GM12878 (cell line): ENCODE data around the gene PDCD10. TPM values are rescaled to one million over a fixed set of nuclear protein-coding genes. Genes with fewer than 3 reads are reported as not detected.

Experiments
- CTCF ChIP-seq, 3 experiments: IDR thresholded peaks in 2 of 3; conservative IDR thresholded peaks in 1 of 3; 2 replicates each; pipeline ENCODE4 v1.5.1; 2011; ENCODE audit warnings: low read depth in 3 of 3, low read length in 3 of 3, mild to moderate bottlenecking in 3 of 3, control low read depth in 2 of 3, moderate library complexity in 2 of 3, inconsistent platforms in 1 of 3, mixed read lengths in 1 of 3; ENCODE audit not compliant: control insufficient read depth in 2 of 3, insufficient read depth in 1 of 3; ENCODE audit errors: extremely low read depth in 1 of 3
- HDAC2 ChIP-seq: fragments of 200-600 bp; sonication (generic); IDR thresholded peaks from 2 replicates; pipeline ENCODE4 v1.6.1; 2017
- NR2F1 ChIP-seq: fragments of 450-650 bp; conservative IDR thresholded peaks from 2 replicates; pipeline ENCODE4 v1.6.1; 2017; ENCODE audit warnings: mild to moderate bottlenecking
- NRF1 ChIP-seq: conservative IDR thresholded peaks from 2 replicates; pipeline ENCODE4 v1.6.1; 2011; ENCODE audit warnings: mild to moderate bottlenecking, low read depth, low read length, improper control_type of control experiment
- PBX3 ChIP-seq: IDR thresholded peaks from 2 replicates; pipeline ENCODE4 v1.6.1; 2011; ENCODE audit warnings: mild to moderate bottlenecking, low read depth, low read length, moderate library complexity; ENCODE audit not compliant: insufficient replicate concordance
- POLR2A ChIP-seq: IDR thresholded peaks from 2 replicates; pipeline ENCODE4 v1.6.1; 2011; ENCODE audit warnings: low read depth, mild to moderate bottlenecking, low read length
- POLR2AphosphoS2 ChIP-seq: IDR thresholded peaks from 2 replicates; pipeline ENCODE4 v1.6.1; 2011; ENCODE audit warnings: low read depth, mild to moderate bottlenecking, low read length, improper control_type of control experiment, moderate library complexity
- SIX5 ChIP-seq: IDR thresholded peaks from 2 replicates; pipeline ENCODE4 v1.6.1; 2011; ENCODE audit warnings: mild to moderate bottlenecking, low read depth, low read length, moderate library complexity; ENCODE audit not compliant: severe bottlenecking
- SMC3 ChIP-seq: IDR thresholded peaks from 2 replicates; pipeline ENCODE4 v1.6.1; 2011; ENCODE audit warnings: low read length, improper control_type of control experiment, borderline replicate concordance
- SUPT20H ChIP-seq: IDR thresholded peaks from 2 replicates; pipeline ENCODE4 v1.6.1; 2011; ENCODE audit warnings: low read depth, mild to moderate bottlenecking, low read length, moderate library complexity, borderline replicate concordance; ENCODE audit not compliant: control insufficient read depth
- TCF3 ChIP-seq: IDR thresholded peaks from 2 replicates; pipeline ENCODE4 v1.6.1; 2012; ENCODE audit warnings: low read depth, mild to moderate bottlenecking, low read length, borderline replicate concordance; ENCODE audit not compliant: insufficient read depth
- USF2 ChIP-seq: IDR thresholded peaks from 2 replicates; pipeline ENCODE4 v1.6.1; 2011; ENCODE audit warnings: low read depth, low read length, improper control_type of control experiment, borderline replicate concordance
- YBX1 ChIP-seq: fragments of 450-650 bp; IDR thresholded peaks from 2 replicates; pipeline ENCODE4 v1.6.1; 2016; ENCODE audit warnings: antibody characterized with exemption
- ZZZ3 ChIP-seq: IDR thresholded peaks from 2 replicates; pipeline ENCODE4 v1.6.1; 2011; ENCODE audit warnings: low read depth; ENCODE audit not compliant: control insufficient read depth, insufficient read length
- polyA plus RNA-seq, 11 experiments: library from polyadenylated mRNA; depleted of rRNA in 4 of 11; unstranded in 6 of 11; stranded (reverse) in 5 of 11; fragments of >200 nt; fragmentation: Nextera tagmentation in 4 of 11; fragmentation: Illumina TruSeq in 1 of 11; extraction: Ambion mirVana in 4 of 11; extraction: Trizol in 1 of 11; gene quantifications; 1 replicate in 1 of 11; 2 replicates in 10 of 11; pipeline versions ENCODE4 v1.2.1 to v1.2.3, GENCODE V29; 2011 to 2016; ENCODE audit warnings: inconsistent platforms in 2 of 11, missing spikeins in 2 of 11, low read depth in 1 of 11
- total RNA-seq, 4 experiments: library from RNA; depleted of rRNA in 3 of 4; stranded (reverse); fragments of >200 nt in 3 of 4; fragmentation: Illumina TruSeq in 1 of 4; extraction: Trizol in 1 of 4; gene quantifications; 2 replicates each; pipeline versions ENCODE4 v1.2.1 to v1.2.3, GENCODE V29; 2013 to 2021
- TF ChIP-seq, protein P1 (sequence below): fragments of 450-650 bp; IDR thresholded peaks from 2 replicates; pipeline ENCODE4 v1.6.1; 2017; ENCODE audit warnings: low read depth, mild to moderate bottlenecking, moderate library complexity
- TF ChIP-seq, protein P2 (sequence below): fragments of 450-650 bp; IDR thresholded peaks from 2 replicates; pipeline ENCODE4 v1.6.1; 2018; ENCODE audit warnings: borderline replicate concordance, mild to moderate bottlenecking; ENCODE audit not compliant: partially characterized antibody
- TF ChIP-seq, protein P3 (sequence below): IDR thresholded peaks from 2 replicates; pipeline ENCODE4 v1.6.1; 2011; ENCODE audit warnings: borderline replicate concordance, low read depth, mild to moderate bottlenecking, moderate library complexity, mixed read lengths, low read length; ENCODE audit not compliant: insufficient read depth; ENCODE audit errors: extremely low read length

The PDCD10 gene
- total and polyA plus RNA-seq, 10 of the 15 experiments (the other 5 are each of a cell fraction or from before 2014, with no cell fraction given): 64.1 to 247 (median 125) TPM

- TF ChIP-seq POLR2AphosphoS2 (0 out of 2 replicates have a peak, but pooled peaks have one; percentile 39), USF2 (no peak; the same call in 1 of the 2 replicates), NR2F1 (peak; percentile 48; the same call in 1 of the 2 replicates), YBX1 (no peak), CTCF (IDR thresholded peaks at IDR 0.05 in 2 of 3, conservative IDR thresholded peaks at IDR 0.05 in 1 of 3; ENCODE audit: control insufficient read depth in 2 of 3, extremely low read depth in 1 of 3, insufficient read depth in 1 of 3, low read depth in 3 of 3, low read length in 3 of 3) (0 out of 6 replicates have a peak, but pooled peaks of 1 of the 3 experiments have one; percentile 7), POLR2A (peak; percentile 85), NRF1 (0 out of 2 replicates have a peak, but pooled peaks have one; percentile 13), ZZZ3 (no peak), SUPT20H (no peak), HDAC2 (no peak), SIX5 (peak; percentile 94), SMC3 (no peak), PBX3 (peak; percentile 31), TCF3 (no peak)
- TF ChIP-seq, protein P1, sequence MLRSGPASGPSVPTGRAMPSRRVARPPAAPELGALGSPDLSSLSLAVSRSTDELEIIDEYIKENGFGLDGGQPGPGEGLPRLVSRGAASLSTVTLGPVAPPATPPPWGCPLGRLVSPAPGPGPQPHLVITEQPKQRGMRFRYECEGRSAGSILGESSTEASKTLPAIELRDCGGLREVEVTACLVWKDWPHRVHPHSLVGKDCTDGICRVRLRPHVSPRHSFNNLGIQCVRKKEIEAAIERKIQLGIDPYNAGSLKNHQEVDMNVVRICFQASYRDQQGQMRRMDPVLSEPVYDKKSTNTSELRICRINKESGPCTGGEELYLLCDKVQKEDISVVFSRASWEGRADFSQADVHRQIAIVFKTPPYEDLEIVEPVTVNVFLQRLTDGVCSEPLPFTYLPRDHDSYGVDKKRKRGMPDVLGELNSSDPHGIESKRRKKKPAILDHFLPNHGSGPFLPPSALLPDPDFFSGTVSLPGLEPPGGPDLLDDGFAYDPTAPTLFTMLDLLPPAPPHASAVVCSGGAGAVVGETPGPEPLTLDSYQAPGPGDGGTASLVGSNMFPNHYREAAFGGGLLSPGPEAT: peak; percentile 64; the same call in 1 of the 2 replicates
- TF ChIP-seq, protein P2, sequence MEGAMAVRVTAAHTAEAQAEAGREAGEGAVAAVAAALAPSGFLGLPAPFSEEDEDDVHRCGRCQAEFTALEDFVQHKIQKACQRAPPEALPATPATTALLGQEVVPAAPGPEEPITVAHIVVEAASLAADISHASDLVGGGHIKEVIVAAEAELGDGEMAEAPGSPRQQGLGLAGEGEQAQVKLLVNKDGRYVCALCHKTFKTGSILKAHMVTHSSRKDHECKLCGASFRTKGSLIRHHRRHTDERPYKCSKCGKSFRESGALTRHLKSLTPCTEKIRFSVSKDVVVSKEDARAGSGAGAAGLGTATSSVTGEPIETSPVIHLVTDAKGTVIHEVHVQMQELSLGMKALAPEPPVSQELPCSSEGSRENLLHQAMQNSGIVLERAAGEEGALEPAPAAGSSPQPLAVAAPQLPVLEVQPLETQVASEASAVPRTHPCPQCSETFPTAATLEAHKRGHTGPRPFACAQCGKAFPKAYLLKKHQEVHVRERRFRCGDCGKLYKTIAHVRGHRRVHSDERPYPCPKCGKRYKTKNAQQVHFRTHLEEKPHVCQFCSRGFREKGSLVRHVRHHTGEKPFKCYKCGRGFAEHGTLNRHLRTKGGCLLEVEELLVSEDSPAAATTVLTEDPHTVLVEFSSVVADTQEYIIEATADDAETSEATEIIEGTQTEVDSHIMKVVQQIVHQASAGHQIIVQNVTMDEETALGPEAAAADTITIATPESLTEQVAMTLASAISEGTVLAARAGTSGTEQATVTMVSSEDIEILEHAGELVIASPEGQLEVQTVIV: peak; percentile 56
- TF ChIP-seq, protein P3, sequence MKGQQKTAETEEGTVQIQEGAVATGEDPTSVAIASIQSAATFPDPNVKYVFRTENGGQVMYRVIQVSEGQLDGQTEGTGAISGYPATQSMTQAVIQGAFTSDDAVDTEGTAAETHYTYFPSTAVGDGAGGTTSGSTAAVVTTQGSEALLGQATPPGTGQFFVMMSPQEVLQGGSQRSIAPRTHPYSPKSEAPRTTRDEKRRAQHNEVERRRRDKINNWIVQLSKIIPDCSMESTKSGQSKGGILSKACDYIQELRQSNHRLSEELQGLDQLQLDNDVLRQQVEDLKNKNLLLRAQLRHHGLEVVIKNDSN: no peak
Measured at GRCh38 chr3:167734498-167735232, at the start of gene PDCD10 (continued).
